KMS-11 (cell line): ENCODE measurements around the gene TCF7.

Source experiments
- H2AFZ ChIP-seq: fragments of 200-600 bp; sonication (generic); 2 replicates; pipeline ENCODE4 v1.6.1; 2016; ENCODE audit warnings: antibody characterized with exemption, mixed run types, low read depth
- H3K27ac ChIP-seq: fragments of 200-600 bp; sonication (generic); 2 replicates; pipeline ENCODE4 v1.6.1; 2016; ENCODE audit warnings: mild to moderate bottlenecking, mixed run types
- H3K27me3 ChIP-seq: fragments of 200-600 bp; sonication (generic); 2 replicates; pipeline ENCODE4 v1.6.1; 2017; ENCODE audit warnings: mild to moderate bottlenecking, low read depth, mixed run types, moderate library complexity; ENCODE audit not compliant: insufficient read depth
- H3K36me3 ChIP-seq: fragments of 200-600 bp; sonication (generic); 2 replicates; pipeline ENCODE4 v1.6.1; 2017; ENCODE audit warnings: mild to moderate bottlenecking, mixed run types; ENCODE audit not compliant: insufficient read depth
- H3K4me1 ChIP-seq: fragments of 200-600 bp; sonication (generic); 2 replicates; pipeline ENCODE4 v1.6.1; 2016; ENCODE audit warnings: mild to moderate bottlenecking, low read depth, mixed run types; ENCODE audit not compliant: poor library complexity, severe bottlenecking
- H3K4me2 ChIP-seq: fragments of 200-600 bp; sonication (generic); 2 replicates; pipeline ENCODE4 v1.7.0; 2016; ENCODE audit warnings: mild to moderate bottlenecking, mixed run types
- H3K4me3 ChIP-seq: fragments of 200-600 bp; sonication (generic); IDR thresholded peaks from 2 replicates; pipeline ENCODE4 v1.6.1; 2017; ENCODE audit warnings: low read depth, low read length, mixed read lengths; ENCODE audit not compliant: insufficient read depth
- H3K79me2 ChIP-seq: fragments of 200-600 bp; sonication (generic); 2 replicates; pipeline ENCODE4 v1.6.1; 2016; ENCODE audit warnings: low read depth, mixed run types; ENCODE audit not compliant: insufficient read depth
- H3K9ac ChIP-seq: fragments of 200-600 bp; sonication (generic); 2 replicates; pipeline ENCODE4 v1.6.1; 2016; ENCODE audit warnings: mild to moderate bottlenecking, mixed run types
- H4K20me1 ChIP-seq: fragments of 200-600 bp; sonication (generic); 2 replicates; pipeline ENCODE4 v1.6.1; 2016; ENCODE audit warnings: mild to moderate bottlenecking, mixed run types; ENCODE audit not compliant: insufficient read depth
- CTCF ChIP-seq: fragments of 200-600 bp; sonication (generic); conservative IDR thresholded peaks from 2 replicates; pipeline ENCODE4 v1.6.1; 2017; ENCODE audit warnings: low read depth, mild to moderate bottlenecking, antibody characterized with exemption, low read length, moderate library complexity, mixed read lengths

The TCF7 gene

GRCh38 chr5:134113902-134114875 is at the start of gene TCF7:
Gene TCF7, plus strand, starts transcription at chr5:134114681. Its CDS starts 226 bp downstream, at chr5:134114907.
- no peaks in the 10 kb centered on the region for H4K20me1 ChIP-seq
- H3K79me2 ChIP-seq: no peaks in the 10 kb centered on the region
- H3K27ac ChIP-seq: no peak within 1 kb of the TSS
- H3K27me3 ChIP-seq: peaks cover 17% of the 10 kb centered on the region; the same call in 1 of the 2 replicates
- peak within 1 kb of the TSS; percentile 93 for H2AFZ ChIP-seq
- H3K36me3 ChIP-seq: no peaks in the 10 kb centered on the region
- H3K9ac ChIP-seq: no peak within 1 kb of the TSS
- no peak within 1 kb of the TSS for H3K4me3 ChIP-seq
- H3K4me2 ChIP-seq: peak within 1 kb of the TSS; percentile 90
- no peaks in the 10 kb centered on the region for H3K4me1 ChIP-seq
- no peak for TF ChIP-seq CTCF

GRCh38 chr5:134069553-134069952 is 44.9 kb upstream of the TCF7 start:
- no peak overlapping the region for H3K4me3 ChIP-seq
- H3K36me3 ChIP-seq: no peaks in the 10 kb centered on the region
- no peak overlapping the region for H2AFZ ChIP-seq
- H3K9ac ChIP-seq: no peak overlapping the region
- TF ChIP-seq CTCF: no peak
- H4K20me1 ChIP-seq: no peaks in the 10 kb centered on the region
- H3K79me2 ChIP-seq: no peaks in the 10 kb centered on the region
- H3K4me1 ChIP-seq: peaks cover 11% of the 10 kb centered on the region
- no peak overlapping the region for H3K4me2 ChIP-seq
- H3K27ac ChIP-seq: no peak overlapping the region
- H3K27me3 ChIP-seq: no peaks in the 10 kb centered on the region

- no peak overlapping the region for H3K4me3 ChIP-seq
- no peak overlapping the region for H3K9ac ChIP-seq
- H3K36me3 ChIP-seq: no peaks in the 10 kb centered on the region
- H4K20me1 ChIP-seq: no peaks in the 10 kb centered on the region
- no peak overlapping the region for H3K4me2 ChIP-seq
- no peak overlapping the region for H2AFZ ChIP-seq
- no peak overlapping the region for H3K27ac ChIP-seq
- peaks cover 11% of the 10 kb centered on the region for H3K4me1 ChIP-seq
- H3K27me3 ChIP-seq: no peaks in the 10 kb centered on the region
- H3K79me2 ChIP-seq: no peaks in the 10 kb centered on the region
- TF ChIP-seq CTCF: no peak
These were observed 43.5 kb upstream of the TCF7 start for GRCh38 chr5:134070725-134071613.

GRCh38 chr5:134071614-134072207 is 42.8 kb upstream of the TCF7 start:
- H4K20me1 ChIP-seq: no peaks in the 10 kb centered on the region
- no peak overlapping the region for H3K27ac ChIP-seq
- H2AFZ ChIP-seq: no peak overlapping the region
- H3K79me2 ChIP-seq: no peaks in the 10 kb centered on the region
- no peaks in the 10 kb centered on the region for H3K36me3 ChIP-seq
- peaks cover 11% of the 10 kb centered on the region for H3K4me1 ChIP-seq
- no peak for TF ChIP-seq CTCF
- H3K4me2 ChIP-seq: no peak overlapping the region
- no peaks in the 10 kb centered on the region for H3K27me3 ChIP-seq
- no peak overlapping the region for H3K9ac ChIP-seq
- H3K4me3 ChIP-seq: no peak overlapping the region
